GM18861 (cell line): ENCODE results near the gene SNX27.
"Not testable (repeated sequence)": the region's sequence is repeated elsewhere in the genome, so short reads cannot be mapped to it uniquely, and the experiment has no call there.

Source experiments
- ATAC-seq: cut with Tn5 transposase; IDR thresholded peaks from one replicate; pipeline ENCODE4 v1.9.1; 2021; ENCODE audit not compliant: unreplicated experiment

The SNX27 gene

GRCh38 chr1:151638074-151638775, 26.4 kb downstream of the SNX27 start:
- ATAC-seq, result no peak

- ATAC-seq, result no peak
Measured at GRCh38 chr1:151638812-151639211, 27.0 kb downstream of the SNX27 start.

GRCh38 chr1:151639466-151639865, 27.6 kb downstream of the SNX27 start:
- no peak for ATAC-seq

- ATAC-seq, result no peak
Measured at GRCh38 chr1:151641229-151641628, 29.4 kb downstream of the SNX27 start.

GRCh38 chr1:151643085-151643484, 31.2 kb downstream of the SNX27 start:
- not testable (repeated sequence) for ATAC-seq

DNA sequence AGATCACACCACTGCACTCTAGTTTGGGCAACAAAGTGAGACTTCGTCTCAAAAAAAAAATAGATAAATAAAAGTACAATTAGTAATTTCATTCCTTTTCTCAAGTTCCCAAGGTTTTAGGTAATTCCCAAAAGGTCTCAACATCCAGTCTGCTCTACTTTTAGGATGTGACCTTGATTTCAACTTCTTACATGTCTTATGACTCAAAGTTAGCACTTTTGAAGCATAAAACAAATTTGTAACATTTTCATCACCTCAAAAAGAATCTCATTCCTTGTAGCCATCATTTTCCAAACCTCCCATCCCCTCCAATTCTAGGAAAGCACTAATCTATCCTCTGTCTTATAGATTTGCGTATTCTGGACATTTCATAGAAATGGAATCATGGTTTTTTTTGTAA, 32.2 kb downstream of the SNX27 start:
- no peak for ATAC-seq

DNA sequence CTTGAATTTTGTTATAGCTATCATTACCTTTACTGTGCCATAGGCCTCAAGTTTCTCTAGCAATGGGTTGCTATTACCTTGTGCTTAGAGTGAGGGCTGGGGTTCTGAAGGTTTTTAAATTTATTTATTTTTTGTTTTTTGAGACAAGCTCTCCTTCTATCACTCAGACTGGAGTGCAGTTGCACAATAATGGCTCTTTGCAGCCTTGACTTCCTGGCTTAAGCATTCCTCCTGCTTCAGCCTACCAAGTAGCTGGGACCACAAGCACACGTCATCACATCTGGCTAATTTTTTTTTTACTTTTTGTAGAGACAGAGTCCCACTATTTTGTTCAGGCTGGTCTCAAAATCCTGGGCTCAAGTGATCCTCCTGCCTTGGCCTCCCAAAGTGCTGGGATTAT, 41.5 kb downstream of the SNX27 start:
- no peak for ATAC-seq

- ATAC-seq, result no peak
Measured at GRCh38 chr1:151655371-151655770, 43.5 kb downstream of the SNX27 start.

GRCh38 chr1:151661751-151662150, 49.9 kb downstream of the SNX27 start:
- ATAC-seq, result no peak

DNA sequence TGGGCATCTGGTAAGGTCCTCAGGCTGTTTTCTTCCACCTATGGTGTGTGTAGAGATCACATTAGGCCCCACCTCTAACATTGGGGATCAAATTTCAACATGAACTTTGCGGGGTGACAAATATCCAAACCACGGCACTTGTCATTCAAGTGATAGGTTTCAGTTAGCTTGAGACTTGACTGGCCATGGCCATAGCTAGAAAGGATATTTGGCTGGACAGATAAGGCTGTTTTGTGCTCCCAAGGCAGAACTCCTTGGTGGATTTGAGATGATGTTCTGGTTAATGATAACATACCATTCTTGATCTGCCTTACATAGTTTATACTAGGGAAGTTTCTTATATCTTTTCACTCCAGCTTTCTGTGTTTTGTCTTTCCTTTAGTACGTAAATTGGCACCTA, 56.2 kb downstream of the SNX27 start:
- no peak for ATAC-seq

DNA sequence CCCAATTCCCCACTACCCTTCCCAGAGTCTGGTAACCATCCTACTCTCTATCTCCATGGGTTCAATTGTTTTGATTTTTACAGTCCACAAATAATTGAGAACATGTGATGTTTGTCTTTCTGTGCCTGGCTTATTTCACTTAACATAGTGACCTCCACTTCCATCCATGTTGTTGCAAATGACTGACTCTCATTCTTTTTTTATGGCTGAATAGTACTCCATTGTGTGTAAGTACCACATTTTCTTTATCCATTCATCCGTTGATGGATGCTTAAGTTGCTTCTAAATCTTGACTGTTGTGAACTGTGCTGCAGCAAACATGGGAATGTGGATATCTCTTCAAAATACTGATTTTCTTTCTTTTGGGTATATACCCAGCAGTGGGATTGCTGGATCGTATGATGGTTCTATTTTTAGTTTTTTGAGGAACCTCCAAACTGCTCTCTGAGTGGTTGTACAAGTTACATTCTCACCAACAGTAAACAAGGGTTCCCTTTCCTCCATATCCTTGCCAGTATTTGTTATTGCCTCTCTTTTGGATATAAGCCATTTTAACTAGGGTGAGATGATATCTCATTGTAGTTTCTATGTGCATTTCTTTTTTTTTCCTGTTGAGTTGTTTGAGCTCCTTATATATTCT, 58.3 kb downstream of the SNX27 start:
- not testable (repeated sequence) for ATAC-seq

DNA sequence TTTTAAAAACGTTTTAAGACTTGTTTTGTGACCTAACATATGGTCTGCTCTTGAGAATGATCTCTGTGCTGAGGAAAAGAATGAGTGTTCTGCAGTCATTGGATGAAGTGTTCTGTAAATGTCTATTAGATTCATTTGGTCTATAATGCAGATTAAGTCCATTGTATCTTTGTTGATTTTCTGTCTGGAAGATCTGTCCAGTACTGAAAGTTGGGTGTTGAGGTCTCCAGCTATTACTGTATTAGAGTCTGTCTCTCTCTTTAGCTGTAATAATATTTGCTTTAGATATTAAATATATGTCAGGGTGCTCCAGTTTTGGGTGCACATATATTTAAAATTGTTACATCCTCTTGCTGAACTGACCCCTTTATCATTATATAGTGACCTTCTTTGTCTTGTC, 61.6 kb downstream of the SNX27 start:
- no peak for ATAC-seq

DNA sequence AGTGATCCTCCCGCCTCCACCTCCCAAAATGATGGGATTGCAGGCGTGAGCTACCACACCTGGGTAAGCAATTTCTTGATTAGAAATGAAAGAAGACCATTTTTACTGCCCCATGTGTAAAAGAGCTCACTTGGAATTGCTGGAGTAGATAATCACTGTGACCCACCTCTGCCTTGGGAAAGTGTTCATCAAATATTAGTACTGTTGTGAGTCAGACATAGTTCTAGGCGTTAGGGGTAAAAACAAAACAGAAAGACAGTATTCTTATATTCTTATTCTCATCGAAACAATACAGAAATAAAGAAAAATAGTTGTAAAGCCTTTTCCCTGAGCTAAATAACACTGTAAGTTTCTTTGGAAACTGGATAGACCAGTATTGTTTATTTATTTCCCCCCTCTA, 68.5 kb downstream of the SNX27 start:
- no peak for ATAC-seq

DNA sequence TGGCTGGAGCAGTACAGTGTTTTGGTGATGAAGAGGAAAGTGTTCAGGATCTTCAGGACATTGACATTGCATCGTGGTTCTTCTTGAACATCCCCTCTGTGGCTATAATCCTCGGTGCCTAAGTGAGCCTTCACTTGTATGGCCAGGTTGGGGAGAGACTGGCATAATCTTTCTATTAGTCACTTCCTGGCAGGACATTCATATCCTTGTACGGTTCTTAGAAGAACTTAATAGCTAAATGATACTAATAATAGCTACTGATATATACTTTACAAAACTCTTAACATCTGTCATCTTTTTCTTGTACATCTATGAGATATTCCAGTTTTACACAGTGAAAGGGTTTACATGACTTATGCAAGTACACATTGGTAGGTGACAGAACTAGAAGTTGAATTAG, 69.0 kb downstream of the SNX27 start:
- ATAC-seq, result no peak

GRCh38 chr1:151681923-151682322, 70.1 kb downstream of the SNX27 start:
- no peak for ATAC-seq

DNA sequence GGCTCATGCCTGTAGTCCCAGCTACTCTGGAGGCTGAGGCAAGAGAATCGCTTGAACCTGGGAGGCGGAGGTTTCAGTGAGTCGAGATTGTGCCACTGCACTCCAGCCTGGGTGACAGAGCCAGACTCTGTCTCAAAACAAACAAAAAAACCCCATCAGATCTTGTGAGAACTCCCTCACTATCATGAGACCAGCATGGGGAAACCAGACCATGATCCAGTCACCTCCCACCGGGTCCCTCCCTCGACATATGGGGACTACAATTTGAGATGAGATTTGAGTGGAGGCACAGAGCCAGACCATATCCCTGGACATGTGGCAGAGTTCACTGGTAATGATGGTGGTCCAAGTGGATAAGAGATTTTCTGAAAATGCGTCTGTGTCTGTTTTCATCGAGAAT, 71.1 kb downstream of the SNX27 start:
- ATAC-seq, result not testable (repeated sequence)

DNA sequence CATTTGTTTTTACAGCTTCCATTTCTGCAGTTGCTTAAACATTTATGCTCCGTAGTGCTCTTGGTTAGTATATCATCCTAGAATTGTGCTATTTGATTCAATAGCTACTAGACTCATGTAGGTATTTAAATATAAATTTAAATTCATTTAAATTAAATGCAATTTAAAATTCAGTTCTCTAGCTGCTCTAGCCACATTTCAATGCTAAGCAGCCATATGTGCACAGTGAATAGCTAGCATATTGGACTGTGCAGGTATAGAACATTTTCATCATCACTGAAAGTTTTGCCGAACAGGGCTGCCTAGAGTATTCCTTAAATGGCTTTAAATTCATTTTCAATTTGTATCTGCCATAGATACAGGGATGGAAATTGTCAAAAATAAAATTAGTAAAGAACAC, 72.3 kb downstream of the SNX27 start:
- ATAC-seq, result no peak

- ATAC-seq, result no peak
Measured at GRCh38 chr1:151686561-151686960, 74.7 kb downstream of the SNX27 start.

DNA sequence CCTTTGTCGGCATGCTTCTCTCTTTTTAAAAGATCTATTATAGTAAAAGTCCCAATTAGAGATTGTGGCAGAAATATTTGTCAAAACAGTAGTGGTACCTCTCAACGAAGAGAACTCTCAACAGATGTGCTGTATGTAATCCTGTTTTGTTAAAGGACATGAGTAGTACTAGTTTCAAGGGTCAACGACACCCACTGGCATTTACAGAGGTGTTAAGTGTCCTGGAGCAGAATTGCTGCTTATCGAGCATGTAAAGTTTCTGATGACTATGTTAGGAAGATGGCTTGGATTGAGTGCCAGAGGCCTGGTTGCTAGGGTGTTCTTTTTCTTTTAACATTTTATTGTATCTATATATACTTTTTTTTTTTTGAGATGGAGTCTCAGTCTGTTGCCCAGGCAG, 77.6 kb downstream of the SNX27 start:
- ATAC-seq, result no peak

GRCh38 chr1:151692226-151692625, 80.4 kb downstream of the SNX27 start:
- no peak for ATAC-seq

GRCh38 chr1:151693057-151693651, 81.3 kb downstream of the SNX27 start:
- ATAC-seq, result no peak

GRCh38 chr1:151701515-151701914, 89.7 kb downstream of the SNX27 start:
- ATAC-seq, result no peak
